HG03432 (cell line): Measurements from ENCODE around the gene UBD.
A peak's percentile ranks its signal among the peaks of the same experiment; 100 is the strongest.

Experiments
- ATAC-seq: cut with Tn5 transposase; IDR thresholded peaks from one replicate; pipeline ENCODE4 v1.9.1; 2021; ENCODE audit warnings: mild to moderate bottlenecking, moderate library complexity; ENCODE audit not compliant: unreplicated experiment

Gene UBD

DNA sequence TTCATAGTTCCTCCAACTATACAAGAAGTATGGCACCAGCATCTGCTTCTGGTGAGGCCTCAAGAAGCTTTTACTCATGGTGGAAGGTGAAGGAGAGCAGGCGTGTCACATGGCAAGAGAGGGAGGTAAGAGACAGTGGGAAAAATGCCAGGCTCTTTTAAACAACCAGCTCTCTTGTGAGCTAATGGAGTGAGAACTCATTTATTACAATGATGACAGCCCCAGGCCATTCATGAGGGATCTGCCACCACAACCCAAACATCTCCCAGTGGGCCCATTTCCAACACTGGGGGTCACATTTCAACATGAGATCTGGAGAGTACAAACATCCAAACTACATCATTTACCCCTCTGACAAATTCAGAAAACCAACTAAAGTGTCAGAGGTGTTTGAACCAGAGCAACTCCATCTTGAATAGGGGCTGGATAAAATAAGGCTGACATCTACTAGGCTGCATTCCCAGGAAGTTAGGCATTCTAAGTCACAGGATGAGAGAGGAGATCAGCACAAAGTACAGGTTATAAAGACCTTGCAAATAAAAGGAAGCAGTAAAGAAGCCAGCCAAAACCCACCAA lies 2.2 kb upstream of the UBD start:
- ATAC-seq, result no peak

DNA sequence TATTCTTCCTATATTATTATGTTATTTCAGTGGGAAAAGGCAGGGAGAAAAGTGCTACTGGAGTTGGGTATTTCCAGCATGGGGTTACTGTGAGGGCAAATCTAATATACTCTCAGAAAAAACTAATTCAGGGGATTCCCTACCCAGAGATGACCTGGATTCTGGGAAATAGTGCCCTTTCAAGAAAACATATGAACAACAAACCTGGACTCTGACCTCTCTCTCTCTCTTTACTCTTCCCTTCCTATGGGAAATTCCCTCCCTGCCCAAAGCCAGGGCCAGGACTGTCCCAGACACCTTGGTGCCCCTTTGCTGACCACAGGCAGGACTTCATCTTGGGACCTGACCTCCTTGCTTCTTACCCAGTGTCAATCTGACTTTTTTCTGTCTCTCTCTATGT lies 1.6 kb upstream of the UBD start:
- ATAC-seq, result no peak

DNA sequence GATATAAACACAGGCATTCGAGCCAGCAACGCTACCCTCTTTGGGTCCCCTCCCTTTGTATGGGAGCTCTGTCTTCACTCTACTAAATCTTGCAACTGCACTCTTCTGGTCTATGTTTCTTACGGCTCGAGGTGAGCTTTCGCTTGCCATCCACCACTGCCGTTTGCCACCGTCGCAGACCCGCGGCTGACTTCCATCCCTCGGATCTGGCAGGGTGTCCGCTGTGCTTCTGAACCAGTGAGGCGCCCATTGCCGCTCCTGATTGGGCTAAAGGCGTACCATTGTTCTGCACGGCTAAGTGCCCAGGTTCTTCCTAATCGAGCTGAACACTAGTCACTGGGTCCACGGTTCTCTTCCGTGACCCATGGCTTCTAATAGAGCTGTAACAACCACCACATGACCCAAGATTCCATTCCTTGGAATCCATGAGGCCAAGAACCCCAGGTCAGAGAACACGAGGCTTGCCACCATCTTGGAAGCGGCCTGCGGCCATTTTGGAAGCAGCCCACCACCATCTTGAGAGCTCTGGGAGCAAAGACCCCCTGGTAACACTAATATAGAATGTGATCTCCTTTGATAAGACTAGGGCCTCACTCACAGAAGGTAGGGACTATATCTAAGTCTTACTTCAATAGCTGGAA lies 973 bp downstream of the UBD start:
- ATAC-seq, result no peak

DNA sequence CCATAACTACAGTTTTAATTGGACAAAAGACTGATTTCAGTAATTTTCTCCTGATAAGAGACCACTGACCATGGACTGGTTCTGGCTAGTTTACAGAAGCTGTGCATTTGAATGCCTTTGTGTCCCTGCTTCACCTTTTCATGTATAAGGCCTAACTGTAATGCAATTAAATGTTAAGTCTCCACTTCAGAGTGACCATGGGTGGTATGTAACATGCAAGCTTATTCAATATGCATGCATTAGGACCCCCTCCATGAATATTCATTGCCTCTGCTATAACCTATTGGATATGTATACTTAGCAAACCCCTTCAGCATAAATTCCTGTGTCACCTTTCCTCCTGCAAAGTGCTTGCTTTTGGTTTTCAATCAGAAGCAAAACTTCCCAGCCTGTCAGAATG lies 2.2 kb downstream of the UBD start:
- ATAC-seq, result no peak

DNA sequence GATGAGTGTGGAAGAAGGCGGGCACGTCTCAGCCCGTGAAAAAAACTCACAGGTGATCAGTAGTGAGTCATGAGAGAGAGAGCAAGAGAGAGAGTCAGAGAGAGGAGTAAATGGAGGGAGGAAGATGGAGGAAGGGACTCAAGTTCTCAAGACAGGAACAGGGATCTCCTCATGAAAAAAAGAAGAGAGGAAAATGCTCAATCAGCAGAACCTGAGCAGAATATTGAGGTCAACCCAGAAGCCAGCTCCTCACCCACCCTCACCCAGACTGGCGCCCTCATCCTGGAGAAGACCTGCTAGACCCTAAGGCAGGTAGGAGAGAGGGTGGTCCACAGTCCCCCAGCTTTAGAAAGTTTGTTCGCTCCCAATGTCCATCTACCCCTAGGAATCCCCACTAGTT lies 4.8 kb downstream of the UBD start:
- no peak for ATAC-seq

DNA sequence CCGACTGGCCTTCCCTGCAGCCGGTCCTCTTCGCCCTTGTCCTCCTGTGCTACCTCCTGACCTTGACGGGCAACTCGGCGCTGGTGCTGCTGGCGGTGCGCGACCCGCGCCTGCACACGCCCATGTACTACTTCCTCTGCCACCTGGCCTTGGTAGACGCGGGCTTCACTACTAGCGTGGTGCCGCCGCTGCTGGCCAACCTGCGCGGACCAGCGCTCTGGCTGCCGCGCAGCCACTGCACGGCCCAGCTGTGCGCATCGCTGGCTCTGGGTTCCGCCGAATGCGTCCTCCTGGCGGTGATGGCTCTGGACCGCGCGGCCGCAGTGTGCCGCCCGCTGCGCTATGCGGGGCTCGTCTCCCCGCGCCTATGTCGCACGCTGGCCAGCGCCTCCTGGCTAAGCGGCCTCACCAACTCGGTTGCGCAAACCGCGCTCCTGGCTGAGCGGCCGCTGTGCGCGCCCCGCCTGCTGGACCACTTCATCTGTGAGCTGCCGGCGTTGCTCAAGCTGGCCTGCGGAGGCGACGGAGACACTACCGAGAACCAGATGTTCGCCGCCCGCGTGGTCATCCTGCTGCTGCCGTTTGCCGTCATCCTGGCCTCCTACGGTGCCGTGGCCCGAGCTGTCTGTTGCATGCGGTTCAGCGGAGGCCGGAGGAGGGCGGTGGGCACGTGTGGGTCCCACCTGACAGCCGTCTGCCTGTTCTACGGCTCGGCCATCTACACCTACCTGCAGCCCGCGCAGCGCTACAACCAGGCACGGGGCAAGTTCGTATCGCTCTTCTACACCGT lies 6.1 kb downstream of the UBD start:
- ATAC-seq, result peak; percentile 52

DNA sequence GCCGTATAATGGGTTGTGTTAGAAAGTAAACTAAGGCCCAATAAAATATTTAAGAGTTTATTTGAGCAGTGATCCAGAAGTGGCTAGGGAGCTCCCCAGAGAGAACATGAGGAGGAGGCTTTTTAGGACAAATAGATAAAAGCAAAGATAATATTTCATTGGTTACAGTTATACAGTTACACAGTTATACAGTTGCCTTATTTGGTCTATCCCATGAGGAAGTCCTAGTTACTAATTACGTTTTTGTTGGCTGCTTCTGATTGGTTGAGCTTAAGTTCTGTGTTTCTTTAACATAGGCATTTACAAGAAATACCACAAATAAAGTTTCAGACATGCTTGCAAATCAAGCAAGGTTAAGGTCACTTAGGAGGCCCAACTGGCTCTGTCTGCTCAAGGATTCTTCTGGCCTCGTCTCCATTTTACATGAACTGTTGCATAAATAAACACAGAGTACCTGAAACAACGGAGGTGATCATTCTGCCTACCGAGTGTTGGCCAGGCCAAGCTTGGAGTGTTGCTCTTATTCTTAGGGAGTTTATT lies 7.0 kb downstream of the UBD start:
- peak; percentile 87 for ATAC-seq

DNA sequence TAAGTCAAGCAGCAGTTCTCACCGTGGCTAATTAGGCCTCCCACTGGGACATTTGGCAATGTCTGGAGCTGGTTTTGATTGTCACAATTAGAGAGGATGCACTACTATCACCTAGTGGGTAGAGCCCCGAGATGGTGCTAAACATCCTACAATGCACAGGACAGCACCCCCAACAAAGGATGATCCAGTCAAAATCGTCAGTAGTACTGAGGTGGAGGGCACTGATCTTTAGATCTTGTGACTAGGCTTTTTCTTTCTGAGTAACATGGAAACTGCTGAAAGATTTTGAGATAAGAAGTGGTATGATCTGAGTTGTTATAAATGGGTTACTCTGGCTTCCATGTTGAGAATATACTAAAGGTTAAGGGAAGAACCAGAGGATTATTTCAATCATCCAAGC lies 12.0 kb downstream of the UBD start:
- ATAC-seq, result no peak

DNA sequence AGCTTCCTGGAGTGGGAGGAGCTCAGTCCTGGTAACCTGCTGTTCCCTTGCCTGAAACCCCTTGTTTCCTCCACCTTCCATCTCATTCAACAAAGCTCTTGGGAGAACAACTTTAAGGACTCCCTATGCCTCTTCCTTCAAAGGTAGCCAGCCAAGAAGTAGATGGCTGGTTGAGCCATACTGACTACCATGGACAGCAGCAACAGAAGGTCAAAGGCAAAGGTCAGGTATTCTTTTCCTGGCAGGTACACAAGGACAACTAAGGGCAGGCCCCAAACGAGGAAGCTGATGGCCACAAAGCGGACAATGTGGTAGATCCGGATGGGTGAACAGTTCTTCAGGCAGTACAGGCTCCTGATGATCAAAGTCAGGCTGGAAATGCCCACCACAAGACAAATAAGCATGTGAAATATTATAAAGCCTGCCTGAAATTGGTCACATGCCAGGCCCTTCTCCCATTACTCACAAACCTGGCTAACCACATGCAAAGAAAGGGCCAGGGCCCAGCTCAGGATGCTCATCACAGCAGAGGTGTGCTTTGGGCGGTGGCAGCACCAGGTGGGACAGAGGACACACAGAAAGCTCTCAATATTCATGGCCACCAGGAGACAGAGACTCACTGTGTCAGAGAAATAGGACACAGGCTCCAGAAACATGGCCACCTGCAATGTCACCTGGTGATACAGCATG lies 21.7 kb downstream of the UBD start:
- ATAC-seq, result no peak

DNA sequence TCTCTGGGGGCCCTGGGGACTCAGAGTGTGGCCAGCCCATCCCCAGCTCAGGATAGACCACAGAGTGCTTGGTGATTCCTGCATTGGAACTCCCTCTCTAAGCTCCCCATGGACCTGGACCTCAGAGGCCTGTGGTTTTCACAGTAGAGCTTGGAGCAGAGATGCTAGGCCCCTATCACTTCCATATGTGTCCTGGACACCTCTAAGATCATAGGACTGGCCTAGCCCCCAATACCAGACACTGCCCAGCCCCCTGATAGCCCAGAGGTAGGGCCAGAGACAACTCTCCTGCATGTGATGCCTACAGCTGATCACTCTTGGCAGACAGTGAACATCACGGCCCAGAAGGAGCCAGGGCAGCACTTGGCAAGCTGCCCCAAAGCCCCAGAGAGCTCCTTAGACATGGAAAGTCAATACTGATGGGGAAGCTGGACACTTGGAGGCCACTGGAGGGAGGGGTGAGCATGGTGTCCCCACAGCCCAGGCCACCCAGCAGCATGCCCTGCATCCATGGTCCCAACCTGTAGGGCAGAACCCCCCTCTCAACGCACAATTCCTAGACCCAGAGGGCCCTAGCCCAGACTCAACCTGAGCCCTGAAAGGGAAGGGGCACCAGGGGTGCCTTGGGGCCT lies 27.1 kb downstream of the UBD start:
- ATAC-seq, result no peak

DNA sequence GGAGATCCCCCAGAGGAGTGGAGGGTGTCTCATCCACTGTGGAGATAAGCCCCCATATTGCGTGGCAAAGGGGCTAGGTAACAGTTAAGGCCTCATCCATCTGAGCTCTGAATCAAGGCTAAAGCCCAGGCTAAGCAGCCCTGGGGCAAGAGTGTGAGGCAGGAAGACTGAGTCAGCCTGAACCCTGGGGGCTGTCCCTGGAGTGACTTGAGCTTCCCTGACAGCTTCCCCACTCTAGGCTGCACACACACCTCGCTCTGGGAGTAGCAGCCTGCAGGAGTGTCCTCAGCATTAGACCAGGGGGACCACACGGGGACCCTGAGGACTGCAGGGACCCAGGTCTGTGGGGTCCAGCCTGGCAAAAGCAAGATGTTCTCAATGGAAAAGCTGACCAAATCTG lies 27.9 kb downstream of the UBD start:
- ATAC-seq, result no peak

DNA sequence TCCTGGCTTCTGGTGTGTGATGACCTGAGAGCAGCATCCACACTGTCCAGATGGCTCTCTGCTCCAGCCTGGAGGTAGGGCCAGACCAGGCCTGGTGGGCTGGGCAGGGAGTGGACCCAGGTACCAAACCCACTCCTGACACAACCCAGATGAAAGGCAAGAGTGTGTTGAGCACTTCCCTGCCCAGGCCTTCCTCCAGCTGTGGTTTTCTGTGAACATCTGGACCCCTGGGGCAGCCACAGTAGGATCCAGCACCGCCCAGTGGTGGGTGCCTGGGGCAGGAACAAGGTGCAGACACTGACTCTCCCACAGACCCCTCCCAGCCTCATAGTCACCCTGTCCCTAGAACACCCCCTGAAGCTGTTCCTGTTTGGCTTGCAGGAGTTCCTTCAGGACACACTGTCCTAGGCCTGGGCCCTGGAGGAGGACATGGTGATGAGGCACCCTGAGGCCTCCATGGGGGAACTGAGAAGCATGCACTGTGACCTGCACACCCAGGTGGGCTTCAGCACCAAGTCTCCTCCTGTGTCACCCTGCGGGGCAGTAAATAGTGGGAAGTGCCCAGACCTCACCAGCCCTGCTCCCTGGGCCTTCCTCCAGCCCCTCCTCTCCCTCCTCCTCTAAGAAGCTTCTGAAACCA lies 28.7 kb downstream of the UBD start:
- ATAC-seq, result no peak

DNA sequence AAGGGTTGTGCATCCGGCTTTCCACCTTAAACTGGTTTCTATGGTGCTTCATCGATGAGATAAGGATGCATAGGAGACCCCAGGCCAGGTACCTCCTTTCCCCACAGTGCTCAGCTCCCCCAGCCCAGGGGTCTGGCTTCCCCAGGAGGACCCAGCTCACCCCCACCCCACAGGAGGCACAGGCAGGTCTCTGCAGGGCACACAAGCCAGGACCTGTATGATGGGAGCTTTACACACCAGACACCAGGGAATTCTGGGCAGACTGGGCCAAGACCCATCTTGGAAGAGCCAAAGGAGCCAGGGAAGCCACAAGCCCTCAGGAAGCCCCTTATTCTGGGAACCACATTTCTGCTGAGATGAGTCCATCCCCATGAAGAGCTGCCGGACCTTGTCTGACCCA lies 29.6 kb downstream of the UBD start:
- no peak for ATAC-seq

DNA sequence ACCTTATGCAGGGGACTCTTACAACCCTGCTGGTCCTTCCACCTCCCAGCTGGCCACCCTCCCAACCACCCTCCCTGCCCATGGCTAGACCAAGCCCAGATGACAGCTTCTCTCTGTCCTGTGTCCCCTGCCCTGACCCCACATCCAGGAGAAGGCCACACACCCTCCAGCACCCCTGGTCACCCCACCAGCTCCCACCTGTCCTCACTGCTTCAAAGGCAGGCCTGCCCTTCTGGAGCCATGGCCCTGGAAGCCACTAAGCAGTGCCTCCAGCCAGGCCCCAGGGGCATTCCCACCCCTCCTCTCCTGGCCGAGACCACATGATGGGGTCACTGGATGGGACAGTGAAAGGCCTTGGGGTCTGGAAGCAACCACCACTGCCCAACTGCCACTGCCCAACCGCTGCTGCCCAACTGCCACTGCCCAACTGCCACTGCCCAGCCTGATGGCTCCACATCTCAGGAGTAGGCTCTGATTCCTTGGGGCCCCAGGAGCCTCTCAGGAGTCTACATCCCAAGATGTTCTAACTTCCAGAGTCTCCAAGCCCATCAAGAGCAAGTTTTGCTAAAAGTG lies 30.5 kb downstream of the UBD start:
- ATAC-seq, result no peak

DNA sequence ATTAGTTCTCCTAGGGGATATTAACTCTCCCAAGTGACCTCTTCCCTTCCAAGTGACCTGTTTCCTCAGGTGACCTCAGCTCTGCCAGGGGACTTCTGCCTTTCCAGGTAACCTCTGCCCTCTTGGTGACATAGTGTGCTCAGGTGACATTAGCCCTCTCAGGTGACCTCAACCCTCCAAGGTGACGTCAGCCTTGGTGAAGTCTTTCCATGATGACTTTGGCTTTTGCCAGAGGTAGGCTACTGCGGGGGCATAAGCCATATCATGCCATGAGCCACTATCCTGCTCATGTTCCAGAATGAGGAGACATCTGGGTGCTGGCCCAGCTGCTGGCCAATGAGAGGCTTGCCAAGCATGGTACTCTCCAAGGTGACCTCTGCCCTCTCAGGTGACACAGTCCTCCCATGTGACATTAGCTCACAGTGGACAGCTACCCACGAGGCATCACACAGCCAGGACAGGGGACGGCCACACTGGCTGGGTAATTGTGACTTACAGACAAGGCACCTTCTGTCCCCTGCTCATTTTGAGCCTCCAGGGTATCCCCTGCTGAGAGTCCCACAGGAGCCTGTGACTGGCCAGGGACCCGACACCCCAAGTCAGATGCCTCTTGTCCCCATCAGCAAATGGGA lies 31.1 kb downstream of the UBD start:
- ATAC-seq, result no peak

DNA sequence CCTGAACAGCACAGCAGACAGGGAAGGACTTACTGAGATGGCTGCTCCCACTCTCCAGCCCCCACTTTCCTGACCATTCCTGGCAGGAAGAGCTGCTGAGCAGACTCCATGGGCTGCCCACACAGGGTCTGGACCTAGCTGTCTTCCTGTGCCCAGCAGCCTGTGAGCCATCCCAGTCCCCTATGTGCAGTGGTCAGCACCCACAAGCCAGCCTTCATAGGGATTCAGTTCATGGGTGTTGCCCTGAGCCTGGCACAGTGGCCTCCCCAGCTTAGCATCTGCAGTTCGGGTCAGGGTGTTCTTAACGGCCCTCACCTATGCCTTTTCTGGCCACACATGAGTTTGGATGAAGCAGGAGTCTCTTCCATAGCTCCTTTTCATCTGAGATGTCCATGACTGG lies 32.0 kb downstream of the UBD start:
- ATAC-seq, result no peak

DNA sequence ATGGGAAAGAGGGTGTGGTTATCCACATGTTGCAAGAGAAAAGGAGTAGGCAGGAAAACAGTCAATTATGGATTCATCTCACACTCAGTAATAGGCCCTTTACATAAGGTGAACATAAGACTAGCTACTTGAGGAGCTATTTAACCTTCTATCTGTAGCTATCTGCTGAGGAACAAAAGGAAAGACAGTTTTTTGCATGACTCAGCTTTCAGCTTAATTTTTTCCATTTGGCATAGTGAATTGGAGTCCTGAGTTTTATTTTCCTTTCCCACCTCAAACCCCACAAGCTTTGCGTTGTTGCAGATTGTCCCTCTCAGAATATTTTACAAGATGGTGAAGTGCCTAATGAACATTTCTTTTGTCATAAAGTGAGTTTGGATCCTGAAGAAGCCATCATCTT lies 32.4 kb downstream of the UBD start:
- no peak for ATAC-seq

DNA sequence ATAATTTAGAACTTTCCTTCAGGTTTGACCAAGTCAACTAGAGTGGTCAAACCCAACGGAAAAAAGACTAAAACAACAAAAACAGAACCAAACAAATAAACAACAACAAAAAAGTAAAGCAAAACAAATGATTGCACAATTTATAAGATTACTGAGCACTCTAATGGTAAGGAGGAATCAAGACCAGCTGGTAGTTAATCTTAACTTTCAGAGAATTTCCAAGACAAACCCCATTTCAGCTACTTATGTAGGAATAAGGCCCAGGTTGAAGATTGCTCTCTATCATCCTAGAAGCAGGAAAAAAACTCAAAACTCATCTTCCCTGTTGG lies 34.3 kb downstream of the UBD start:
- no peak for ATAC-seq

DNA sequence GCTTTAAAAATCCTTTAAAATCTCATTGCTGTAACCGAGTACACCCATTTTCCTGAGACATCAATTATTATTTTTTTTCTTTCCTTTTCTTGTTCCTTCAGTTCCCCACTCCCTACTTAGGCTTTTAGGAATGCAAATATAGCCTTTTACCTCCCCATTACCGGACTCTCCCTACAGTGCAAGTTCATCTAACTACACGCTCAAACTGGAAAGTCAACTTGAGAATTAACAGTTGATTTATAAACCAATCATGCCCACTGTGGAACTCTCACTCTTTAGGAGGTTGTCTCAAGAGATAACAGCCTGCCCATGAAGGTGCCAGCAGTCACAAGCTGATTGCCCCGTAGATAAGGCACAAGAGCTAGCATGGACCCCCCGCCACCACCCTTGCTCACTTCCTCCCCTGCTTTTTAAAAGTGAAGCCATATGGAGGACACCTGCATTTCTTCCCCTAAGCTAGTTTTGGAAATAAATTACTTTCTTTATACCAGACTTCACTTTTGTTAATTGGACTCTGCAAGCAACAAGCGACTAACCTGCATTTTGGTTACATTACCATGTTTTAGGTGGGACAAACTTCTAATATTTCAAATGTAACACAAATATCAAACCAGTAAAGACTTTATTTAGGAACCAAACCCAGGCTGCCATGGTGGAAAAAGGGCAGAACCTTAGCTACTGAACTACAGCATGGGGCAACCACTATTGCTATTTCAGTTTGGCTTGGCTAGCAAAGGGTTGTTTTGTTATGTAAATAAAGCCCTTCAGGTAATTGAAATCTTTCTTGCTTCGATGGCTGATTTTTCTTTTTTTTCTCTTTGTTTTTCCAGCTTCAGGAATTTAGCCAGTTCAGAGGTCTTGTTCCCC lies 34.9 kb downstream of the UBD start:
- ATAC-seq, result no peak
